ENCODE measurements around the gene PLEKHM1. TPM values are rescaled to one million over a fixed set of nuclear protein-coding genes. Genes with fewer than 3 reads are reported as not detected.
"Not testable (repeated sequence)": the region's sequence is repeated elsewhere in the genome, so short reads cannot be mapped to it uniquely, and the experiment has no call there.

The PLEKHM1 gene
- total and polyA plus RNA-seq, 4 donors: 6.2 to 15.8 (median 8.5) TPM

- WGBS: 82% methylated on average over 4 of the region's 5 CpGs
- DNase-seq (ENCODE audit: low spot score): not testable (repeated sequence)
Measured at GRCh38 chr17:45483591-45484216, 6.8 kb downstream of the PLEKHM1 start.

DNA sequence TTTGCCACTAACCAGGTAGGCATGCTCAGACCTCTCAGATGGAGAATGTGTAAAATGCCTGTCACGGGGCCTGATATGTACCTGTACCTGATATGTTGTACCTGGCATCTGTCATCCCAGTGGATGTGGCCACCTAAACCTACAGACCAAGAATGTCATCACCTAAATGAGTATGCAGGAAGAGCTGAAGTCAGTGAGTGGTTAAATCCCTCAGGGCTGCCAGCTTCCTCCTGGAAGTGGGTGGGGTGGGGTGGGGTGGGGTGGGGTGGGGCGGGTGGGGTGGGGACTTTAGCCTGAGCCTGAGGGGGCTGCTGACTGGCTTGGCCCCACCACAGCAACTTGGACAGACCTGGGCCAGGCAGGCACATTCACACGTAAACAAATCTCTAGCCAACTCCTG, 7.3 kb downstream of the PLEKHM1 start:
- not testable (repeated sequence) for H3K27ac ChIP-seq (ENCODE audit: low read depth in 1 of 2, low read length in 2 of 2); DNase-seq (ENCODE audit: low spot score); H3K36me3 ChIP-seq (ENCODE audit: control insufficient read depth in 4 of 4, insufficient read depth in 3 of 4, low read depth in 1 of 4, low read length in 3 of 4); H3K9me3 ChIP-seq (ENCODE audit: control insufficient read depth in 4 of 4, low read length in 3 of 4); H3K4me1 ChIP-seq (ENCODE audit: control insufficient read depth in 4 of 4, insufficient read depth in 4 of 4, low read length in 3 of 4); H3K27me3 ChIP-seq (ENCODE audit: control insufficient read depth in 4 of 4, insufficient read depth in 4 of 4, low read length in 3 of 4); H3K4me3 ChIP-seq (ENCODE audit: low read depth in 1 of 3, low read length in 3 of 3); H3K9ac ChIP-seq (ENCODE audit: low read depth in 1 of 2, low read length in 2 of 2)
- 72% methylated on average over 3 of the region's 3 CpGs for WGBS

More at GRCh38 chr17:45483591-45484216, 6.8 kb downstream of the PLEKHM1 start:
- not testable (repeated sequence) for H3K27me3 ChIP-seq (ENCODE audit: control insufficient read depth in 4 of 4, insufficient read depth in 4 of 4, low read length in 3 of 4); H3K4me3 ChIP-seq (ENCODE audit: low read depth in 1 of 3, low read length in 3 of 3); H3K4me1 ChIP-seq (ENCODE audit: control insufficient read depth in 4 of 4, insufficient read depth in 4 of 4, low read length in 3 of 4); H3K27ac ChIP-seq (ENCODE audit: low read depth in 1 of 2, low read length in 2 of 2); H3K9me3 ChIP-seq (ENCODE audit: control insufficient read depth in 4 of 4, low read length in 3 of 4); H3K9ac ChIP-seq (ENCODE audit: low read depth in 1 of 2, low read length in 2 of 2); H3K36me3 ChIP-seq (ENCODE audit: control insufficient read depth in 4 of 4, insufficient read depth in 3 of 4, low read depth in 1 of 4, low read length in 3 of 4)

- H3K9me3 ChIP-seq (ENCODE audit: control insufficient read depth in 4 of 4, low read length in 3 of 4); DNase-seq (ENCODE audit: low spot score); H3K27me3 ChIP-seq (ENCODE audit: control insufficient read depth in 4 of 4, insufficient read depth in 4 of 4, low read length in 3 of 4); H3K27ac ChIP-seq (ENCODE audit: low read depth in 1 of 2, low read length in 2 of 2); H3K36me3 ChIP-seq (ENCODE audit: control insufficient read depth in 4 of 4, insufficient read depth in 3 of 4, low read depth in 1 of 4, low read length in 3 of 4); H3K4me3 ChIP-seq (ENCODE audit: low read depth in 1 of 3, low read length in 3 of 3); H3K4me1 ChIP-seq (ENCODE audit: control insufficient read depth in 4 of 4, insufficient read depth in 4 of 4, low read length in 3 of 4); H3K9ac ChIP-seq (ENCODE audit: low read depth in 1 of 2, low read length in 2 of 2): not testable (repeated sequence)
- no CpG with 5 or more reads among the region's 4 CpGs for WGBS
Measured at GRCh38 chr17:45482317-45482716, 8.2 kb downstream of the PLEKHM1 start.

DNA sequence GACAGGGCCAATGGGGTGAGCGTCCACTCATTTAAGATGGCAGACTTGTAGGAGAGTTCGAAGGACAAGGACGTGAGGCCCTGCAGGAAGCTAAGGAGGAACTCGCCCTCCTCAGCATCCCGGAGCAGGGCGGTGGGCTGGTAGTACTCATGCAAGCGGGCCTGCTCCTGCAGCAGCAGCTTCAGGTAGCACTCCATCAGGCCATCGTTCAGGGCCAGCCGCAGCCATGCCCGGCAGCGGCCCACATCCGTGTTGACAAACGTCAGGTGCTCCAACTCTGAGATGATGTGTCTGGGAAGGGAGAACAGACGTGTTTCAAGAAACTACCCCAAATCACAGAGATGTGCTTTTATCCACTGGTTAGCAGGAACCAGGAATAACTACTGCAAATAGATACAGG, 15.1 kb downstream of the PLEKHM1 start:
- not testable (repeated sequence) for H3K9ac ChIP-seq (ENCODE audit: low read depth in 1 of 2, low read length in 2 of 2); H3K4me1 ChIP-seq (ENCODE audit: control insufficient read depth in 4 of 4, insufficient read depth in 4 of 4, low read length in 3 of 4); H3K9me3 ChIP-seq (ENCODE audit: control insufficient read depth in 4 of 4, low read length in 3 of 4); H3K27me3 ChIP-seq (ENCODE audit: control insufficient read depth in 4 of 4, insufficient read depth in 4 of 4, low read length in 3 of 4); H3K4me3 ChIP-seq (ENCODE audit: low read depth in 1 of 3, low read length in 3 of 3); H3K27ac ChIP-seq (ENCODE audit: low read depth in 1 of 2, low read length in 2 of 2); DNase-seq (ENCODE audit: low spot score)
- WGBS: 97% methylated on average over 14 of the region's 14 CpGs
- H3K36me3 ChIP-seq (ENCODE audit: control insufficient read depth in 4 of 4, insufficient read depth in 3 of 4, low read depth in 1 of 4, low read length in 3 of 4): peaks cover 1 to 18% (median 8%) of the 10 kb centered on the region in 4 donors

DNA sequence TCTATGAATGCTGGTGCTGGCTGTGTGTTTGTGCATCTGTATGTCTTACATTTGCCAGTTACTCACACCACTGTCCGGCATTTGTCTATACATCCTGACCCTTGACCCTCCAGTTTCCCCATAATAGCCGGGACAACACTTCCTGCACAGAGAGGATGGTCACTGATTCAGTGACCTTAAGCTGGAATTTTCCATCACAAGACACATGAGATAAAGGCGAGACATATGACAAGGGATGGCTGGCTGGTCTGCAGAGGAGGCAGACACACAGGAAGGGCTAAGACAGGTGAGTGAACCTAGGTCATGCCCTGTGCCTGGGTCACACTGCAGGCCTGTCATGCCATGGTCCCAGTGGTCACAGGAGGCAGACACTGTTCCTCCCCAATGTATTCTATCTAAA, 18.3 kb downstream of the PLEKHM1 start:
- H3K36me3 ChIP-seq (ENCODE audit: control insufficient read depth in 4 of 4, insufficient read depth in 3 of 4, low read depth in 1 of 4, low read length in 3 of 4): peaks cover 0 to 13% (median 6%) of the 10 kb centered on the region in 4 donors
- DNase-seq (ENCODE audit: low spot score); H3K4me1 ChIP-seq (ENCODE audit: control insufficient read depth in 4 of 4, insufficient read depth in 4 of 4, low read length in 3 of 4); H3K27ac ChIP-seq (ENCODE audit: low read depth in 1 of 2, low read length in 2 of 2); H3K4me3 ChIP-seq (ENCODE audit: low read depth in 1 of 3, low read length in 3 of 3); H3K9ac ChIP-seq (ENCODE audit: low read depth in 1 of 2, low read length in 2 of 2); H3K9me3 ChIP-seq (ENCODE audit: control insufficient read depth in 4 of 4, low read length in 3 of 4); H3K27me3 ChIP-seq (ENCODE audit: control insufficient read depth in 4 of 4, insufficient read depth in 4 of 4, low read length in 3 of 4): not testable (repeated sequence)
- WGBS: 75% methylated on average over 3 of the region's 3 CpGs

- not testable (repeated sequence) for DNase-seq (ENCODE audit: low spot score); H3K4me3 ChIP-seq (ENCODE audit: low read depth in 1 of 3, low read length in 3 of 3); H3K36me3 ChIP-seq (ENCODE audit: control insufficient read depth in 4 of 4, insufficient read depth in 3 of 4, low read depth in 1 of 4, low read length in 3 of 4); H3K4me1 ChIP-seq (ENCODE audit: control insufficient read depth in 4 of 4, insufficient read depth in 4 of 4, low read length in 3 of 4); H3K27me3 ChIP-seq (ENCODE audit: control insufficient read depth in 4 of 4, insufficient read depth in 4 of 4, low read length in 3 of 4); H3K9ac ChIP-seq (ENCODE audit: low read depth in 1 of 2, low read length in 2 of 2); H3K9me3 ChIP-seq (ENCODE audit: control insufficient read depth in 4 of 4, low read length in 3 of 4); H3K27ac ChIP-seq (ENCODE audit: low read depth in 1 of 2, low read length in 2 of 2)
- WGBS: 73% methylated on average over 4 of the region's 4 CpGs
Measured at GRCh38 chr17:45469204-45469563, 21.3 kb downstream of the PLEKHM1 start.

DNA sequence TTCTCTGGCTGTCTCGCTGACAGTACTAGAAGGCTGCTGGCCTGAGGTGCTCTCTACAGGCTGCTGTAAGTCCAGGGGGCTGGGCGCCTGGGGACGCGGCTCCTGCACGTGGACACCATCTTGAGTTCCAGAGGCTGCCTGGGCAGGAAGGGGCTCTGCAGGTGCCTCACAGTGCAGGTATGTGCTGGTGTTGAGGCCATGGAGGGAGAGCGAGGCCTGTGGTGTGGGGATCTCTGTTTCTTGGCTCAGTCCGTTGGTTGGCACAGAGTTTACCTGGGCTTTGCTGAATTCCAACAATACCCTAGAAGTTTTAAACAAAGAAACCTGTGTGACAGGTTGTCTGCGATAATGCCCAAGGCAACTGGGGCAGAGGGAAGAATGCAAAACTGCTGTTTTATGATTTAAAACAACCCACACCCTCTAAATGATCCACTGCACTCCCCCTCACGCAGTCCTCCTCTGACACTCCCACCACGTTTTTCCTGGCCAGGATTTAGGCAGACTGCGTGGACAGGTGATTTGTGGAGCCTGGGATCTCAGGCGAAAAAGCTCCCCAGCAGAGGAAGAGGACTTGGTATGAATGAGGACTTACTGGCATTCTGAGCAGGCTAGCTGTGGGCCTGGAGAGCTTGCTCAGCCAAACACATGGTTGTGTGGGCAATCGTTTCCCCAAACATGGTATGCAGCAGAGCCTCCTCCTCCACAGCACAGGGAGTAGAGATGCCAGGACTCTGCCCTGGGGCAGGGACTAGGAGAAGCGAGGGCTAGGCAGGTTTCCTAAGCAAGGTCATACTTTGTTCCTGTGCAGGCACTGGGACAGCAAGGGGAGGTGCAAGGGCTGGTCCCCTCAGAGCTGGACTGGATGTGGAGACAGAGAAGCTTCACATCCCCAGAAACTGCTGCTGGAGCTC, 22.0 kb downstream of the PLEKHM1 start:
- not testable (repeated sequence) for H3K9ac ChIP-seq (ENCODE audit: low read depth in 1 of 2, low read length in 2 of 2); H3K4me3 ChIP-seq (ENCODE audit: low read depth in 1 of 3, low read length in 3 of 3); H3K27ac ChIP-seq (ENCODE audit: low read depth in 1 of 2, low read length in 2 of 2); H3K36me3 ChIP-seq (ENCODE audit: control insufficient read depth in 4 of 4, insufficient read depth in 3 of 4, low read depth in 1 of 4, low read length in 3 of 4); H3K9me3 ChIP-seq (ENCODE audit: control insufficient read depth in 4 of 4, low read length in 3 of 4); DNase-seq (ENCODE audit: low spot score); H3K4me1 ChIP-seq (ENCODE audit: control insufficient read depth in 4 of 4, insufficient read depth in 4 of 4, low read length in 3 of 4); H3K27me3 ChIP-seq (ENCODE audit: control insufficient read depth in 4 of 4, insufficient read depth in 4 of 4, low read length in 3 of 4)
- 90% methylated on average over 14 of the region's 14 CpGs for WGBS

DNA sequence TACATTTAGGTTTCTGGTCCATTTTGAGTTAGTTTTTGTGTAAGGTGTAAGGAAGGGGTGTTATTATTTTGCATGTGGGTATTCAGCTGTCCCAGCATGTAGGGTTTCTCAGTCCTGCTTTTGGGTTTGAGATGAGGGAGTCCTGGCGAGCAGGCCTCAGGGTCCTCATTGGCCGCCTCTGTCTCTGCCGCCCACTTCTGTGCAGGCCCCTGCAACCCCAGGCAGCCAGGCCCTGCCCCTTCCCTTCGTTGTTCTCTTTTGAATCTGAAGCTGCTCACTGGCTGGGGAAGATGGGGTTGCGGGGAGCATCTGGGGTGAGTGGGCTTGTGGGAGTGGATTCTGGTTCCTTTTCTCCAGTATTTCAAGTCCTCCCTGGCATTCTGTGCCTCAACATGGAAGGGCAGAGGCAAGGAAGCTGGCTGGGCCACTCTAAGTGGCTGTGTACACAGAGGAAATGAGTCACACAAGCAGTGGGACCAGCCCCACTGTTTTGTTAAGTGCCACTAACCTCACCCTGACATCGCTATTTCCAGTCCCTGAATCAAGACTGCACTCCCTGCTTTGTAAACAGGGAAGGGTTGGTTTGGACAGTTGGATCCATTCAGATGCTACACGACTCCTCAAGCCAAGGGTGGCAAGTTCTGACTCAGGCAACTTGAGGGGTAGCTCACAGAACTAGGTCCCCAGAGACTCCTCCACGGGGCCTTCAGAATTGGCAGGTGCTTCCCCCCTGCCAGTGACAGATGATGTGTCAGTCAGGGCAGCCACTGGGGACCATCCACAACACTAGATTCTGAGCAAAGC, 28.8 kb downstream of the PLEKHM1 start:
- H3K36me3 ChIP-seq (ENCODE audit: control insufficient read depth in 4 of 4, insufficient read depth in 3 of 4, low read depth in 1 of 4, low read length in 3 of 4); H3K9ac ChIP-seq (ENCODE audit: low read depth in 1 of 2, low read length in 2 of 2); H3K9me3 ChIP-seq (ENCODE audit: control insufficient read depth in 4 of 4, low read length in 3 of 4); DNase-seq (ENCODE audit: low spot score); H3K27me3 ChIP-seq (ENCODE audit: control insufficient read depth in 4 of 4, insufficient read depth in 4 of 4, low read length in 3 of 4); H3K4me1 ChIP-seq (ENCODE audit: control insufficient read depth in 4 of 4, insufficient read depth in 4 of 4, low read length in 3 of 4); H3K4me3 ChIP-seq (ENCODE audit: low read depth in 1 of 3, low read length in 3 of 3); H3K27ac ChIP-seq (ENCODE audit: low read depth in 1 of 2, low read length in 2 of 2): not testable (repeated sequence)
- WGBS: 79% methylated on average over 8 of the region's 8 CpGs
